Natural killer cell (primary cell): ENCODE data around the gene CHCHD3. TPM values are rescaled to one million over a fixed set of nuclear protein-coding genes. Genes with fewer than 3 reads are reported as not detected.

Experiments used
- ATAC-seq, 3 donors: fragments of 150-1000 bp in 2 of 3; fragments of 200-7000 bp in 1 of 3; cut with Tn5 transposase; 1 replicate in 1 of 3; 2 replicates in 2 of 3; pipeline ENCODE4 v1.10.0; 2021; ENCODE audit warnings: mild to moderate bottlenecking in 2 of 3, moderate library complexity in 2 of 3
- DNase-seq, 2 donors: peaks; one replicate each; pipeline versions ENCODE4 v3.0.0 to v3.0.0-alpha.2; 2013 to 2021; ENCODE audit warnings: mixed read lengths in 1 of 2
- H3K27ac ChIP-seq: one replicate; pipeline ENCODE4 v1.5.1; 2013; ENCODE audit warnings: mild to moderate bottlenecking, low read length
- H3K27me3 ChIP-seq: one replicate; pipeline ENCODE4 v1.6.1; 2013; ENCODE audit warnings: low read length; ENCODE audit not compliant: control insufficient read depth, insufficient read depth
- H3K36me3 ChIP-seq: one replicate; pipeline ENCODE4 v1.6.1; 2013; ENCODE audit warnings: low read length; ENCODE audit not compliant: control insufficient read depth, insufficient read depth
- H3K4me1 ChIP-seq: one replicate; pipeline ENCODE4 v1.6.1; 2013; ENCODE audit warnings: low read length; ENCODE audit not compliant: control insufficient read depth, insufficient read depth
- H3K4me3 ChIP-seq: one replicate; pipeline ENCODE4 v1.5.1; 2013; ENCODE audit warnings: low read length
- H3K9me3 ChIP-seq: one replicate; pipeline ENCODE4 v1.6.1; 2013; ENCODE audit warnings: low read length; ENCODE audit not compliant: control insufficient read depth, insufficient read depth
- H3K27ac Mint-ChIP-seq, 2 donors: one replicate each; pipeline ENCODE4 v1.8.0; 2022; ENCODE audit warnings: mild to moderate bottlenecking in 2 of 2, mixed read lengths in 2 of 2, moderate library complexity in 1 of 2
- H3K27me3 Mint-ChIP-seq, 2 donors: one replicate each; pipeline ENCODE4 v1.8.0; 2022; ENCODE audit warnings: low read depth in 2 of 2, mixed read lengths in 2 of 2
- H3K36me3 Mint-ChIP-seq: one replicate; pipeline ENCODE4 v1.8.0; 2022; ENCODE audit warnings: mixed read lengths
- H3K4me1 Mint-ChIP-seq, 2 donors: one replicate each; pipeline ENCODE4 v1.8.0; 2022; ENCODE audit warnings: mixed read lengths in 2 of 2
- H3K4me3 Mint-ChIP-seq: one replicate; pipeline ENCODE4 v1.8.0; 2022; ENCODE audit warnings: mild to moderate bottlenecking, moderate library complexity, mixed read lengths
- H3K9me3 Mint-ChIP-seq, 2 donors: one replicate each; pipeline ENCODE4 v1.8.0; 2022; ENCODE audit warnings: mixed read lengths in 2 of 2
- CTCF ChIP-seq: fragments of 200-600 bp; IDR thresholded peaks from one replicate; pipeline ENCODE4 v1.8.0; 2022; ENCODE audit warnings: antibody characterized with exemption
- WGBS: methylation state at CpG from one replicate; pipeline ENCODE4 v1.1.7; 2013; ENCODE audit warnings: missing lambda C conversion rate; ENCODE audit not compliant: insufficient coverage; 5-methylcytosine and 5-hydroxymethylcytosine counted together
- intact Hi-C: fragments of 100-400 bp; cut with micrococcal nuclease; formaldehyde crosslinking; loops from one replicate; pipeline ENCODE4 v1.14.2; 2022
- total RNA-seq, 4 donors: library from RNA; stranded (reverse); fragments of 120-200 nt in 1 of 4; gene quantifications; one replicate each; pipeline versions ENCODE4 v1.2.3 to v1.2.4, GENCODE V29; 2013 to 2022

Gene CHCHD3
- total RNA-seq, 3 donors from 2014 or later (not counting 1 experiment from before 2014, with no cell fraction given), result 35.2 to 41.0 (median 35.9) TPM

GRCh38 chr7:133076142-133076541, 5.7 kb downstream of the CHCHD3 start:
- Mint-ChIP-seq H3K27ac (no peak overlapping the region), H3K36me3 (no peaks in the 10 kb centered on the region), H3K4me3 (no peak overlapping the region), H3K4me1 (peaks cover 44 to 63% of the 10 kb centered on the region in 2 donors), H3K9me3 (no peaks in the 10 kb centered on the region), H3K27me3 (no peaks in the 10 kb centered on the region)
- intact Hi-C loops, result no loop called here
- Histone ChIP-seq H3K27ac (no peak overlapping the region), H3K36me3 (no peaks in the 10 kb centered on the region), H3K9me3 (no peaks in the 10 kb centered on the region), H3K4me1 (peaks cover 3% of the 10 kb centered on the region), H3K4me3 (no peak overlapping the region), H3K27me3 (no peaks in the 10 kb centered on the region)
- WGBS, result 93% methylated on average over 2 of the region's 2 CpGs
- TF ChIP-seq CTCF, result no peak
- no peak for DNase-seq
- ATAC-seq, result no peak

- Mint-ChIP-seq H3K27me3 (no peaks in the 10 kb centered on the region), H3K9me3 (no peaks in the 10 kb centered on the region), H3K27ac (no peak overlapping the region), H3K36me3 (peaks cover 14% of the 10 kb centered on the region), H3K4me1 (peaks cover 25 to 49% of the 10 kb centered on the region in 2 donors), H3K4me3 (no peak overlapping the region)
- Histone ChIP-seq H3K9me3 (no peaks in the 10 kb centered on the region), H3K36me3 (peaks cover 21% of the 10 kb centered on the region), H3K4me1 (no peaks in the 10 kb centered on the region), H3K27ac (no peak overlapping the region), H3K27me3 (no peaks in the 10 kb centered on the region), H3K4me3 (no peak overlapping the region)
- intact Hi-C loops, result no loop called here
- 100% methylated on average over 1 of the region's 2 CpGs for WGBS
- ATAC-seq, result no peak
- DNase-seq, result no peak
- TF ChIP-seq CTCF, result no peak
Observed at GRCh38 chr7:133071506-133071905, 10.4 kb downstream of the CHCHD3 start.

- H3K36me3 Mint-ChIP-seq, result peaks cover 14% of the 10 kb centered on the region
Observed at GRCh38 chr7:133070562-133070961, 11.3 kb downstream of the CHCHD3 start.

More at GRCh38 chr7:133070562-133070961, 11.3 kb downstream of the CHCHD3 start:
- H3K27ac ChIP-seq, result no peak overlapping the region
- no peaks in the 10 kb centered on the region for H3K27me3 ChIP-seq
- DNase-seq (no peak), ATAC-seq (no peak)
- TF ChIP-seq CTCF, result no peak
- H3K9me3 Mint-ChIP-seq, result no peaks in the 10 kb centered on the region
- H3K4me3 ChIP-seq, result no peak overlapping the region
- H3K4me1 Mint-ChIP-seq, result peaks cover 23 to 47% of the 10 kb centered on the region in 2 donors
- no peak overlapping the region for H3K27ac Mint-ChIP-seq
- WGBS, result 100% methylated on average over 2 of the region's 2 CpGs
- no peaks in the 10 kb centered on the region for H3K9me3 ChIP-seq
- intact Hi-C loops, result no loop called here
- H3K27me3 Mint-ChIP-seq, result no peaks in the 10 kb centered on the region
- H3K4me3 Mint-ChIP-seq, result no peak overlapping the region
- peaks cover 21% of the 10 kb centered on the region for H3K36me3 ChIP-seq
- no peaks in the 10 kb centered on the region for H3K4me1 ChIP-seq
